ENCODE results near the gene ATP8B2. TPM values are rescaled to one million over a fixed set of nuclear protein-coding genes. Genes with fewer than 3 reads are reported as not detected.

The ATP8B2 gene
- total RNA-seq, 2 donors from 2014 or later, result 37.4 to 52.6 TPM

DNA sequence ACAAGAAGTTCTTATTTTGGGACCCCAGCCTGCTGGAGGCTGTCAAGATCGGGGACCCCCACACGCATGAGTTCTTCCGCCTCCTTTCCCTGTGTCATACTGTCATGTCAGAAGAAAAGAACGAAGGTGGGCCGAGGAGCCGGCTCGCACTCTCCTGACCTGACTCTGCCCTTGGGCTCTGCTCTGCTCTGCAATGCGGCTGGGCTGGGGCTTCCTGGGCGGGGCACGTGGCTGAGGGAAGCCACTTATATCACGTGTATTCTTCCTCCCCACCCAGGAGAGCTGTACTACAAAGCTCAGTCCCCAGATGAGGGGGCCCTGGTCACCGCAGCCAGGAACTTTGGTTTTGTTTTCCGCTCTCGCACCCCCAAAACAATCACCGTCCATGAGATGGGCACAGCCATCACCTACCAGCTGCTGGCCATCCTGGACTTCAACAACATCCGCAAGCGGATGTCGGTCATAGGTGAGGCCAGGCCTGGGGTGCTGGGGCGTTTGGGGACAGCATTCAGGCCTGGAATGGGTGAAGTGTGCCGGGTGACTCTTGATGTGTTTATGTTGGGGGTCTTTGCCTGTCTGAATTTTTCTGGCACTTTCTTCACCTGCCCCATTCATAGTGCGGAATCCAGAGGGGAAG is 17.6 kb downstream of the ATP8B2 start:
- Mint-ChIP-seq H3K27me3 (ENCODE audit: low read depth) (no peaks in the 10 kb centered on the region), H3K9me3 (no peaks in the 10 kb centered on the region), H3K27ac (peak overlapping the region; percentile 81), H3K36me3 (ENCODE audit: insufficient read depth in 2 of 2) (peaks cover 11 to 15% of the 10 kb centered on the region in 2 donors), H3K4me1 (ENCODE audit: low read depth) (peaks cover 77% of the 10 kb centered on the region), H3K4me3 (peak overlapping the region; percentile 62 to 75)
- ATAC-seq (replicated peaks in 1 of 2) (peak; percentile 88 to 91), DNase-seq (peak; percentile 72 to 79)

GRCh38 chr1:154344977-154345837 is 19.9 kb downstream of the ATP8B2 start:
- Mint-ChIP-seq H3K9me3 (no peaks in the 10 kb centered on the region), H3K4me1 (ENCODE audit: low read depth) (peaks cover 56% of the 10 kb centered on the region), H3K27ac (peak overlapping the region; percentile 15), H3K36me3 (ENCODE audit: insufficient read depth in 2 of 2) (peaks cover 7 to 19% of the 10 kb centered on the region in 2 donors), H3K27me3 (ENCODE audit: low read depth) (no peaks in the 10 kb centered on the region), H3K4me3 (peak overlapping the region in 1 of 2 donors; percentile 51)
- ATAC-seq (replicated peaks in 1 of 2), result peak in 1 of 2 donors; percentile 50
- DNase-seq, result peak; percentile 70 to 83

GRCh38 chr1:154346276-154346917 is 21.1 kb downstream of the ATP8B2 start:
- H3K27me3 Mint-ChIP-seq (ENCODE audit: low read depth), result no peaks in the 10 kb centered on the region
- peaks cover 4 to 16% of the 10 kb centered on the region in 2 donors for H3K36me3 Mint-ChIP-seq (ENCODE audit: insufficient read depth in 2 of 2)
- peak overlapping the region; percentile 78 for H3K27ac Mint-ChIP-seq
- peaks cover 59% of the 10 kb centered on the region for H3K4me1 Mint-ChIP-seq (ENCODE audit: low read depth)
- H3K4me3 Mint-ChIP-seq, result no peak overlapping the region
- no peaks in the 10 kb centered on the region for H3K9me3 Mint-ChIP-seq
- ATAC-seq (replicated peaks in 1 of 2), result no peak
- DNase-seq, result no peak

DNA sequence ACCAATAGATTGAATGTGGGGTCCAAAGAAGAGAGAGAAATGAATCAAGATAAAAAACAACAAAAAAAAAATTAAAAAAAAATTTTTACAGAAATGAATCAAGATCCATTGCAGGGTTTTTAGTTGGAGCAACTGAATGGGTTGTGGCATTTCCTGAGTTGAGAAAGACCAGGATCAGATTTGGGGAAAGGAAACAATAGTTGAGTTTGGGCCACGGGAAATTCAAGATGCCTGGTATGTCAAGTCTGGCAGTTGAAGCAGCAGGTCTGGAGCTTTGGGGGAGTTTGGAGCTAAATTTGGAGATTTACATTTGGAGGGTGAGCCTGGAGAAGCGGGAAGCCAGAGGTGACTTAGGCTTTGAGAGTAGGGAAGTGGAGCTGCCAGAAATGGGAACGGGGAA is 22.6 kb downstream of the ATP8B2 start:
- H3K9me3 Mint-ChIP-seq, result no peaks in the 10 kb centered on the region
- no peak overlapping the region for H3K4me3 Mint-ChIP-seq
- peaks cover 55% of the 10 kb centered on the region for H3K4me1 Mint-ChIP-seq (ENCODE audit: low read depth)
- H3K27me3 Mint-ChIP-seq (ENCODE audit: low read depth), result no peaks in the 10 kb centered on the region
- H3K27ac Mint-ChIP-seq, result peak overlapping the region; percentile 90
- peaks cover 4 to 17% of the 10 kb centered on the region in 2 donors for H3K36me3 Mint-ChIP-seq (ENCODE audit: insufficient read depth in 2 of 2)
- ATAC-seq (replicated peaks in 1 of 2) (no peak), DNase-seq (no peak)

DNA sequence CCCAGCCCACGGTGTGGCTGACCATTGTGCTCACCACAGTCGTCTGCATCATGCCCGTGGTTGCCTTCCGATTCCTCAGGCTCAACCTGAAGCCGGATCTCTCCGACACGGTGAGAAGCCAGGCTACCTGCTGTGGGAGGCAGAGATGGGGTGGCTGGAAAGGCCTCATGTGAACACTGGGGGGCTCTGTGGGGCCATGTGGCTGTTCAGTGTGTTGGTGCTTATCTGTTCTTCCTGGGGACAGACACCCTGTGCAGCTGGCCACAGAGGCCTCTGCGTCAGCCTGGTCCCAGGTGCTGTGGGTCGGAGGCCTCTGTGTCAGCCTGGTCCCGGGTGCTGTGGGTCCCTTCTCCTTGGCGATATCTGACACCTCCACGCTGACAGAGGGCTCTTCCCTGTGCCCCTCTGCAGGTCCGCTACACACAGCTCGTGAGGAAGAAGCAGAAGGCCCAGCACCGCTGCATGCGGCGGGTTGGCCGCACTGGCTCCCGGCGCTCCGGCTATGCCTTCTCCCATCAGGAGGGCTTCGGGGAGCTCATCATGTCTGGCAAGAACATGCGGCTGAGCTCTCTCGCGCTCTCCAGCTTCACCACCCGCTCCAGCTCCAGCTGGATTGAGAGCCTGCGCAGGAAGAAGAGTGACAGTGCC is 23.2 kb downstream of the ATP8B2 start:
- Mint-ChIP-seq H3K9me3 (no peaks in the 10 kb centered on the region), H3K4me1 (ENCODE audit: low read depth) (peaks cover 55% of the 10 kb centered on the region), H3K4me3 (no peak overlapping the region), H3K36me3 (ENCODE audit: insufficient read depth in 2 of 2) (peaks cover 4 to 13% of the 10 kb centered on the region in 2 donors), H3K27ac (no peak overlapping the region), H3K27me3 (ENCODE audit: low read depth) (no peaks in the 10 kb centered on the region)
- ATAC-seq (replicated peaks in 1 of 2), result no peak
- DNase-seq, result peak in 1 of 2 donors; percentile 11

- Mint-ChIP-seq H3K4me1 (ENCODE audit: low read depth) (peaks cover 58% of the 10 kb centered on the region), H3K27ac (no peak overlapping the region), H3K9me3 (no peaks in the 10 kb centered on the region), H3K4me3 (no peak overlapping the region), H3K27me3 (ENCODE audit: low read depth) (no peaks in the 10 kb centered on the region), H3K36me3 (ENCODE audit: insufficient read depth in 2 of 2) (peaks cover 4 to 10% of the 10 kb centered on the region in 2 donors)
- ATAC-seq (replicated peaks in 1 of 2), result no peak
- no peak for DNase-seq
Observed at GRCh38 chr1:154349121-154349520, 23.8 kb downstream of the ATP8B2 start.

DNA sequence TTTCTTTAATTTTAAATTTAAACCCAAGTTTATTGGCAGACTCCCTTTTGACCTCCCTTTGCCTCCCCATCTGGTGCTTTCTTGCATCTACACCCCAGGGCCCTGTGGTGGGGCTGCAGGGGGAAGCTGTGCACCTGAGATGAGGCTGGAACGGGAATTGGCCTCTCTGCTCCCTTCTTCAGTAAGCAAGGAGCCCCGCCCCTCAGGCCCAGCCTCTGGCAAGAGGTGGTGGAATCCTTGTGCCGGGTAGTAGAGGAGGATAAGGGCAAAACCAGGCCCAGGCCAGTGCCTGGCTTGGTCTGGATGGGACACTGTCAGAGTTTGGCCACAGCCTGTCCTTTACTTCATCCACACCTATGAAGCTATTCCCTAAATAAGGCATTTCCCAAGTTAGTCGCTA is 25.1 kb downstream of the ATP8B2 start:
- DNase-seq, result no peak

DNA sequence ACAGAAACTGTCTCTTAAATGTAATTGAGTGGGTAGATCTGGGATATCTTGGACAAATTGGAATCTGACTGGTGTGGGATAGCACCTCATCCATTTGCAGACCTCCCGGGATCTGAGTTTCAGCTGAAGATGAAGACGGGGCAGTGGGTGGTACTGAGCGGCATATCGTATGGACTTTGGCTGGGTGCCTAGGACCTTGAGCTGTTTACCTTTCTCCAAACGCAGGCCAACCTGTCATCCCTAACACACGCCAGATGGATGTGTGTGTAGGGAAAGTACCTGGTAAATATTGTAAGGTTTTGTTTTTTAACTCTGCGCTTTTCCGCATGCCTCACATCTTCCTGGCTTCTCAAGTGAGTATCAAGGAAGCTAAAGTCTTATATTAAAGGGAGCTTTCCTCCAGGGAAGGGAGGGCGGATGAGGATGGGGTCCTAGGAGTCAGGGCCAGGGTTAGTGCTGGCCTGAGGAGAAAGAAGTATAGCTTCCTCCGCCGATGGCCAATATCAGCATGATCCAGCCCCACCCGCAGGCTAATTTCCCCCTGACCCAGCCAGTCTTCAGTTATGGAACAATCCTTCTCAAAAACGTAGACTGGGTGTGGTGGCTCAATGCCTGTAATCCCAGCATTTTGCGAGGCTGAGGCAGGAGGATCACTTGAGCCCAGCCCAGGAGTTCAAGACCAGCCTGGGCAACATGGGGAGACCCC is 26.2 kb downstream of the ATP8B2 start:
- no peaks in the 10 kb centered on the region for H3K27me3 Mint-ChIP-seq (ENCODE audit: low read depth)
- DNase-seq (no peak), ATAC-seq (replicated peaks in 1 of 2) (no peak)
- H3K4me3 Mint-ChIP-seq, result peak overlapping the region in 1 of 2 donors; percentile 27
- peaks cover 3 to 10% of the 10 kb centered on the region in 2 donors for H3K36me3 Mint-ChIP-seq (ENCODE audit: insufficient read depth in 2 of 2)
- no peak overlapping the region for H3K27ac Mint-ChIP-seq
- H3K9me3 Mint-ChIP-seq, result no peaks in the 10 kb centered on the region
- peaks cover 42% of the 10 kb centered on the region for H3K4me1 Mint-ChIP-seq (ENCODE audit: low read depth)

More for the DNA sequence above, 25.1 kb downstream of the ATP8B2 start:
- Mint-ChIP-seq H3K27me3 (ENCODE audit: low read depth) (no peaks in the 10 kb centered on the region), H3K27ac (no peak overlapping the region), H3K4me3 (no peak overlapping the region), H3K36me3 (ENCODE audit: insufficient read depth in 2 of 2) (peaks cover 4 to 10% of the 10 kb centered on the region in 2 donors), H3K4me1 (ENCODE audit: low read depth) (peaks cover 54% of the 10 kb centered on the region), H3K9me3 (no peaks in the 10 kb centered on the region)
- no peak for ATAC-seq (replicated peaks in 1 of 2)

DNA sequence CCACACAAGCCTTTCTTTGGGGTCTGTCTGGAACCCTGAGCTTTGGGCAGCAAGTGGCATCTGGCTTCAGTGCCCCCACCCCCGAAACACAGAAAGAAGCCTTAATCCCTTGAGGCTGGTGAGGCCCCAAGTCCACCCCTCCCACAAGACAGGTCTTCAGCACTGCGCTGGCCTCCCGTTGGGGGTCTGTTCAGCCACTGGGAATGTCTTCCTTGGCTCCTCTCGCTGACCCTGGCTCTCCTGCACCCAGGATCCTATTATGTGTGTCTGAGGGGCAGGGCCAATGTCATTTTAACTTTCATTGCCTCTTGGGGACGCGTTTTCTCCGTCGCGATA is 26.9 kb downstream of the ATP8B2 start:
- no peaks in the 10 kb centered on the region for H3K9me3 Mint-ChIP-seq
- DNase-seq (no peak), ATAC-seq (replicated peaks in 1 of 2) (peak in 1 of 2 donors; percentile 18)
- H3K27me3 Mint-ChIP-seq (ENCODE audit: low read depth), result no peaks in the 10 kb centered on the region
- peaks cover 2 to 10% of the 10 kb centered on the region in 2 donors for H3K36me3 Mint-ChIP-seq (ENCODE audit: insufficient read depth in 2 of 2)
- peaks cover 35% of the 10 kb centered on the region for H3K4me1 Mint-ChIP-seq (ENCODE audit: low read depth)
- peak overlapping the region; percentile 78 to 93 for H3K4me3 Mint-ChIP-seq
- peak overlapping the region; percentile 32 for H3K27ac Mint-ChIP-seq

DNA sequence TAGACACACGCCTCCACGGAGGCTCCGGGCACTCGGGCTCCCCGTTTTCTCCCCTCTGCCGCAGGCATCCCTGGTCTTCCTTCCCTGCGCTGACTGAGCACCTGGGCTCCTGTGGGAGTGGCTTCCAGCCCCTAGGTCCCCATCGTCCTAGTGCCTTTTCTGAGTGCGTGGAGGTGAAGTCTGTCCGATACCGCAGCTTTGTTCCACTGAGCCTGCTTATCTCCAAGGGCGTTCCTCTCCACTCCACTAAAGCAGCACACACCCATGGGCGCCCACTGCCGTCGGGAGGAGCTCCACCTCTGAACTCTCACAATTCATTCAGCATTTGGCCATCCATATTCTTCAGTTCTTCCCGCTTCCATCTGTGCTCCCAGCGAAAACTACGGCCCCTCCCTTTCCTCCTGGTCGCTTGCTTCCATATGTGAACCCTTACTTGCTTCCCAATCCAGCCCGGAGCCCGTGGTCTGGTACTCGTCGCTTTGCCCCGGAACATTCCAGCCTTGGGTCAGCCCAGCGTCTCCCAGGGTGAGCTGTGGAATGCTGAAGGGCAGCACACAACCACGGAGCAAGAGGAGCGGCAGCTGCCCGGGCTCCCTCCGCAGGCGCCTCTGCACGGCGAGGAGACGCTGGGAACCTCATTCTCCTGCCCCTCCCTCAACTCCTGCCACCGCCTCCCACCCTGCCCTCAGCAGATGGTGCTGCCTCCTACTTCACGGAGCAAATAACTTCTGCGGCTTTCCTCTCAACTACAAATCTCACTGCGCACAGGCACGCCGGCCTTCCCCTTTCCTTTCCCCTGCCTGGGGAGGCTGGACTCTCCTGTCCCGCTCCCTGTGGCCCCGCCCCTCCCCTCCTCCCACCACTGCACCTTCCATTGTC is 27.5 kb downstream of the ATP8B2 start:
- peaks cover 32% of the 10 kb centered on the region for H3K4me1 Mint-ChIP-seq (ENCODE audit: low read depth)
- peak overlapping the region; percentile 78 to 93 for H3K4me3 Mint-ChIP-seq
- no peaks in the 10 kb centered on the region for H3K9me3 Mint-ChIP-seq
- ATAC-seq (replicated peaks in 1 of 2), result peak; percentile 78 to 79
- peak; percentile 59 to 61 for DNase-seq
- no peaks in the 10 kb centered on the region for H3K27me3 Mint-ChIP-seq (ENCODE audit: low read depth)
- H3K36me3 Mint-ChIP-seq (ENCODE audit: insufficient read depth in 2 of 2), result peaks cover 0 to 8% of the 10 kb centered on the region in 2 donors
- H3K27ac Mint-ChIP-seq, result peak overlapping the region; percentile 32

GRCh38 chr1:154353460-154353904 is 28.2 kb downstream of the ATP8B2 start:
- Mint-ChIP-seq H3K4me1 (ENCODE audit: low read depth) (peaks cover 32% of the 10 kb centered on the region), H3K27me3 (ENCODE audit: low read depth) (no peaks in the 10 kb centered on the region), H3K27ac (peak overlapping the region; percentile 36), H3K4me3 (peak overlapping the region; percentile 78 to 93), H3K9me3 (no peaks in the 10 kb centered on the region), H3K36me3 (ENCODE audit: insufficient read depth in 2 of 2) (peaks cover 0 to 5% of the 10 kb centered on the region in 2 donors)
- DNase-seq, result peak; percentile 41 to 44
- ATAC-seq (replicated peaks in 1 of 2), result peak; percentile 75 to 80
